Activated CD4-positive, alpha-beta T cell treated with anti-CD3 and anti-CD28 coated beads, Interleukin-2, Interleukin-6, amounts not matched to agents 100 ng/mL and 50 ng/mL, durations not matched to agents 16 hours and 8 hours (primary cell): ENCODE measurements around the gene TRIM63.

Experiments
- DNase-seq: peaks from one replicate; pipeline ENCODE4 v3.0.0-alpha.2; 2020

The TRIM63 gene

DNA sequence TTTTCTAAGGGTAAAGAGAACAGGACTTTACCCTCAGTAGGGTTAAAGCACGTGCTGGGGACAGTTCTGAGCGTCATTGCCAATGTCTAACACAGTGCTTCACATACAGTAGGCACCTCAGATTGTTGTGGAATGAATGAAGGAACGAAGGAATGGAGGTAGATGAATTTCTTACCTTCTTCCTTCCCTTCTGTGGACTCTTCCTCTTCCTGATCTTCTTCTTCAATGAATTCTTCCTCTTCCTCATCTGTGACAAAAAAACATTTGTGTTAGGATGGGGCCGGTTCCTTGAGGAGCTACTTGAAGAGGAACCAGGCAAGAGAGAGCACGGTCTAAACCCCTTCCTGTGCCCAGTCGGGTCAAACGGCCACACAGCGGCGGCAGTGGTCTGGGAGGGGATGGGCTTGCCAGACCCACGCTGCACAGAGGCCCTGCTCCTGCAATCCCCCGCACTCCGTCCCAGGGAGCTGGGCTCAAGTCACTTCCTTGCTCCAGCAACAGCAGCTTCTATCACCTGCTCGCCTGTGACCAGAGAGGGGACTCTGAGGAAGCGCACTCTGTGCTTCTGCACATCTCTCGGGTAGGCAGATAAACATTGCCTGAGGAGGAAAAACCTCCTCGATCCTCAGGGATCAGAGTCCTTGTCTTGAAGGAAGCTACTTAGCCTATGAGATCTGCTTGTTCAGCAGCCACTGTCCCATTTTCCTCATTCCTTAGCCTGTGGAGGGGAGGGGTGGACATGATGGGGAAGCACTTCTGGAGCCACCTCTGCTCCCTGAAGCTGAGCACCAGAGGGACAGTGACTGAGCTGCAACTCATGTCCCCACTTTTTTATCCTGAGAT is 13.5 kb downstream of the TRIM63 start:
- DNase-seq, result no peak

- DNase-seq, result no peak
Observed at GRCh38 chr1:26050248-26050640, 17.2 kb downstream of the TRIM63 start.

DNA sequence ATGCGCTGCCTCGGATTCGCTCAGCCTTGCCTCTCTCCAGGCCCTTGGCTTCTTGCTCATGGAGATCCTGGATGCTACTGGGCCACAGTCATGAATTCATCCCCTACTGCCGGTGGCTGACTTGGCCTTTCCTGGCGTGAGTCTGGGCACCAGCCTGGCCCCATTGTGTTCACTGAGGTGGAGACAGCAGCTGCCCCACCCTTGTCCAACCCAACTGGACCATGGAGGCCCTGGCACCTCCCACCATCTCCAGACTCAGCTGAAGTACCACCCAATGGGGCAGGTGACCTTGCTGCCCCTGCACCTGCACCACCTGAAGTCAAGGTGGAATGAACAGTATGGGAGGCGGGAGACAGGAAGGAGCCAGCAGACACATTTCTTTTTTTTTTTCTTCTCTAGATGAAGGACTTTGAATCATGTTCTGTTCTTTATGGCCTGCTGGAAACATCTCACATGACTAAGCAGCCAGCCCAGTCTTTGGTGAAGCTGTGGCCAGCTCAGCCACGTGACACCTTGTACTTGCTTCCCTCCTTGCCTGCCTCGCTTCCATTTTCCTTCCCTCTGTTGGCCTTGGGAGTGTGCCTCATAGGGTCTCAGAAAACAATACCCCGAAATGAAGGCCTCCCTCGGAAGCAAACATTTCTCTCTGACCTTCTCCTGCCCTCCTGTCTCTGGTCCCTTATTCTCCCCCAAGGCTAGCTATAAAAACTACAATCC is 17.7 kb downstream of the TRIM63 start:
- no peak for DNase-seq

- no peak for DNase-seq
Observed at GRCh38 chr1:26047278-26047874, 20.1 kb downstream of the TRIM63 start.

DNA sequence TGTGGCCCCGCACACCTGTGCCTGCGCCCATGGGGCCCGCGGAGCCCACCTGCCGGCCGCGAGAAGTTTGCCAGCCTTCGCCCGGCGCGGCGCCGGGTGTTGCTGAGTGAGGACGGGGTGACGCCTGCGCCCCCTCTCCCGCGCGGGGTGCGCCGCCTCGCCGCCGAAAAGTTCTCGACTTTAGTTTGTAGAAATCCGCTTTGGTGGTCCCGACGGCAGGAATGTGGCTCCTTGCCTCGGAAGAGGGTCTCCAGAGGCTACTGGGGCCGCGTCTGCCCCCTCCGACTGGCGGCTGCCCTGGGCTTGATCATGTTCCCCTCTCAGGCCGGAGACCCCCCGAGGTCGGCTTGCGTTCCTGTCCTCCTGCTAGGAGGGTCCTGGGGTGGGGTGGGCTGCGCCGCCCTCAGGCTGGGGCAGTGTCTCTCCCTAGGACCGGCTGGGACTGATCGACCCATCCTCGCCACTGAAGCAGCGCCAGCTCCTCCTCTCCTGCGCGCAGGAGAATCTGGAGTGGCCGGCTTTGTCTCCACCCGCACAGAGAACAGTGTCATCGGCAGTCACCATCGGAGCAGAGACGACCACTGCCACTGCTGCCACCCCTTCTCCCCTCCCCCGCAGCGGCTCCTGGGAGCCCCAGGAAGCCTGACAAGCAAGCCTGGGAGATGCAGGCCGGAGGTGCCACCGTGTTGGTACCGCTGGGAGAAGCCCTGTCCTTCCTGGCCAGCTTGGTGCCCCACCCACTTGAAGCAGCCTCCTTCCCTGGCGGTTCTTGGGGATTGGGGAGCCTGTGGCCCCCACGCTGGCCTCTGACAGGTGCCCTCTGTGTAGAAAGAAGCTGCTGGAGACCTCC is 21.0 kb downstream of the TRIM63 start:
- no peak for DNase-seq

DNA sequence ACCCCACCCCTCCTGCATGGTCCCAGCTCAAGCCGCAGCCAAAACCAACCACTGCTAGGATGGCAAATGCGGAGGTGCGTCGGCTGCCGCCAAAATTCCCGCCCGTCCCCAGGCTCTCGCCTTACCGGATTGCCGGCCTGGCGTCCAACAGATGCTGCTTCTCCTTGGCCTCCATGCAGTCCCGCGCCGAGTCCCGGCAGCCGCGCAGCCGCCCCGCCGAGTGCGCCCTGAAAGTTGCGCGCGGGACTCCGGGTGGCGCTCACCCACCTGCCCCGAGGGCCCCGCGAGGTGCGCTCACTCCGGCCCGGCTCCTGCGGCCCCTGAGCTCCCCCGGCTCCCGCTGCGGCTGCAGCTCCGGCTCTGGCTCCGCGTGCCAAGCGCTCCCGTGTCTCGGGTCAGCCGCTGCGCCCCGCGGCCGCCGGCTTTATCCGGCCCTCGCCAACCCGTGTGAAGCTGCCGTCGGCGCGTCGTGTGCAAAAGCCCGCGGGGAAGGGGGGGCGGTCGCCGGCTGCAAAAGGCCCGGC is 21.6 kb downstream of the TRIM63 start, which contains the start of gene SLC30A2:
Gene SLC30A2 (minus strand): TSS at position 397 of the 524 bp plus-strand sequence. CDS start 222 bp downstream, at position 175.
- DNase-seq, result no peak

- no peak for DNase-seq
Observed at GRCh38 chr1:26044971-26045721, 22.3 kb downstream of the TRIM63 start.

GRCh38 chr1:26044414-26044813 is 23.0 kb downstream of the TRIM63 start:
- DNase-seq, result no peak

GRCh38 chr1:26043765-26044164 is 23.7 kb downstream of the TRIM63 start:
- no peak for DNase-seq

- no peak for DNase-seq
Observed at GRCh38 chr1:26041978-26042377, 25.5 kb downstream of the TRIM63 start.

- DNase-seq, result no peak
Observed at GRCh38 chr1:26041401-26041800, 26.0 kb downstream of the TRIM63 start.

DNA sequence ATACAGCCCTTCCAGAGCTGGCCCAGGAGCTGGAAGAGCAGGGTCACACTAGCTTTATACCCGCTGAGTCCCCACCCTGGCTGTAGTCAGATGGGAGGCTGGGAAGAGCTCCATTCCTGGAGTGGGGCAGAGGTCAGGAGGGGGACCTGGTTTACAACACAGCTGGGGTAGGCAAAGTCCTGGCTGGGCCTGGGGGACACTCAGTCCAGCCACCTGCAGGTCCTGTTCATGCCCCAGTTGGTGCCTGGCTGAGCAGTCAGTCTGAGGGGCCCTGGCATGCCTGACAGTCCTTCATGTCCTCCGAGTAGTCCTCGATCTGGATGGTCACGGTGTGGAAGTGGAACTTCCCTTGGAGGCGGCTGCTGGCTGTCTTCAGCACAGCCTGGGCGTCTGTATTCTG is 28.5 kb downstream of the TRIM63 start:
- DNase-seq, result no peak

DNA sequence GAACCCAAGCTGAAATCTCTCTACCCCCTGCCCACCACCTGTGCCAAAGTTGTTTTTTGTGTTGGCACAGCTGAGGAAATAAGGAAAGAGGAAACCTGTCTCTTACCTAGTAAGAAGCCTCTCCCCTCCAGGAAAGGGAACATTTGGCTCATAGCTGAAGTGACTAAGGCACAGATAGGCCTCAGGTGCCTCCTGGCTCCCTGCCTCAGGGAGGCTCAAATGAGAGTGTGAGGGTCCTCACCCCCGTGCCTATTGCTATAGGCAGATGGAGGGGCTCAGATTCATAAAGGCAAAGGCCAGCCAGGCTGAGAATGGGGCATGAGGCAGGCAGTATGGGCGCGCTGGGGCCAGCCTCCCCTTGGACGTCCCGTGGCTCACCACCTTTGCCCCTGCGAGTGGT is 29.0 kb downstream of the TRIM63 start:
- DNase-seq, result no peak

DNA sequence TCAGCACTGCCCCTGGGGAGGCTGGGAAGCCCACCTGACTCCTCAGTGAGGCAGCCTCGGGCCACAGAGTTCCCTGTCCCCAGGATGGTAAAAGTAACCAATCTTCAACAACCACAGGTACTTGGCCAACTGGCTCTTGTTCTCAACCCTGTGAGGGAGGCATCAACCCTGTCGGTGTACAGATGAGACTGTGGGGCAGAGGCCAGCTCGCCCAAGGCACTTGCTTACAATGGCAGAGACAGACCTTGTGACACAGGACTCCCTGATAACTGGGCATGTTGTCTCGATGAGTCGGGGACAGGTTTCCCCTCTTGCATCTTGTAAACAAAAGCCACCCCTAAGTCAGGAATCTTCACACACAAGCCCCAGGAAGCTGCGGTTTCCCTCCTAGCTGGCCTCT is 29.5 kb downstream of the TRIM63 start:
- no peak for DNase-seq

GRCh38 chr1:26036756-26037281 is 30.6 kb downstream of the TRIM63 start:
- no peak for DNase-seq

GRCh38 chr1:26035959-26036755 is 31.3 kb downstream of the TRIM63 start:
- peak; percentile 84 for DNase-seq

DNA sequence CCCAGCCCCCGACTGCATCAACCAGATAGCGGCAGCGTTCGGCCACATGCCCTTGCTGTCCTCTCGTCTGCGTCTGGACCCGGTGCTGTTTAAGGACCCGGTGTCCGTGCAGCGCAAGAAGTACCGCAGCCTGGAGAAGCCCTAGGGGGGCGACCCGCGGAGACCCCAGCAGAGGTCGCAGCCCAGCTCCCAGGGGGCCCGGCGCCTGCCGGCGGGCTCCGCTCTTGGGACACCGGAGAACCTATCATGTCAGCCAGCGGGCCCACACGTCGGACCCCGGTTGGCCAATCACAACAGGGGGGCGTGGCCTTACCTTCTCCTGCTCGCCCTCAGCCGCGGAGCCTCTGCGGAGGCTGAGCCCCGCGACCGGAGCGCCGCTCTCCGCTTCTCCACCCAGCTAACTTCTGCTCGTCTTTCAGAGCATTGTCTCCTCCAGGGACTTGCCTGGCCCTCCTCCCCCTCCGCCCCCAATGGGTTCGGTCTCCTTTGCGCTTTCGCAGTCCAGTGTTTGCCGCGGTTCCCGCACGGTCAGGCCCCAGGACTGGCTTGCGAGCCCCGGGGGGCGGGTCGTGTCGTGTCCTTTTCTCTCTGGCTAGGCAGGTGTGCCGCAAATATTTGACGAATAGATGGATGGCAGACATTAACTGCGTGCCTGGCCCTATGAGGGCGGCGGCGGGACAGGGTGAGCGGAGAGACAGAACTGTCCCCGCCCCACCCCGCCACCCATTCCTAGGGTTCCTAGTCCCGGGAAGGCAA is 32.0 kb downstream of the TRIM63 start:
- peak; percentile 95 for DNase-seq

DNA sequence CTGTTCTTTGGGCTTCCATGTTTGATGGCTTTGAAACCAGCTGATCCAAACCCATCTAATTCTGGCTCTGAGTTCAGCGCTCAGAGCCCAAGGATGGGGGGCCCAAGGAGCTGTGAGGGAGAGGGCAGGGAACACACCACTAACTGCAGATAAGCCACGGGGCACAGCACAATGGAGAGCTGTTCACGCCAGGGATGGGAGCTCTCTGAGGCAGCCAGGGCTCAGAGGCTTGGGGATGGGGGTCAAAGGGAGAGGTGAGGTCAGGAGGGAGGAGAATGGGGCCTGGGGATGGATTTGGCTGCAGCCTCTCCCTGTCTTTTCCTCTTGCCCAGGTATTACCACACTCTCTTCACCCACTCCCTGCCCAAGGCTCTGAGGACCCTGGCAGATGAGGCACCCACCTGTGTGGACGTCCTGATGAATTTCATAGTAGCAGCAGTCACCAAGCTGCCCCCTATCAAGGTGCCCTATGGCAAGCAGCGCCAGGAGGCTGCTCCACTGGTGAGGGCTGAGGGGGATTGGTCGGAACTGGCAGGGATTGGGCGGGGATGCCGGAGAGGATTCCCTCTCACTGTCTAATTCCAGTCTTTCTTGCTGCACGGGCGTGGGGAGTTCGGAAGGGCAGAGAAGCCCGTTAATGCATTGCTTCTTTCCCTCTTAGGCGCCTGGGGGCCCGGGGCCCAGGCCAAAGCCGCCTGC is 32.8 kb downstream of the TRIM63 start:
- DNase-seq, result peak; percentile 5

- DNase-seq, result no peak
Observed at GRCh38 chr1:26032656-26033357, 34.6 kb downstream of the TRIM63 start.
